A204.1 (cell line): ENCODE measurements around the gene JCAD.
"Not testable (repeated sequence)": the region's sequence is repeated elsewhere in the genome, so short reads cannot be mapped to it uniquely, and the experiment has no call there.

Experiments used
- FAIRE-seq: peaks from 2 replicates; lab custom pipeline; 2012; peaks lifted over from hg19 to GRCh38; lab: Jason Lieb, UNC

Gene JCAD, protein sequence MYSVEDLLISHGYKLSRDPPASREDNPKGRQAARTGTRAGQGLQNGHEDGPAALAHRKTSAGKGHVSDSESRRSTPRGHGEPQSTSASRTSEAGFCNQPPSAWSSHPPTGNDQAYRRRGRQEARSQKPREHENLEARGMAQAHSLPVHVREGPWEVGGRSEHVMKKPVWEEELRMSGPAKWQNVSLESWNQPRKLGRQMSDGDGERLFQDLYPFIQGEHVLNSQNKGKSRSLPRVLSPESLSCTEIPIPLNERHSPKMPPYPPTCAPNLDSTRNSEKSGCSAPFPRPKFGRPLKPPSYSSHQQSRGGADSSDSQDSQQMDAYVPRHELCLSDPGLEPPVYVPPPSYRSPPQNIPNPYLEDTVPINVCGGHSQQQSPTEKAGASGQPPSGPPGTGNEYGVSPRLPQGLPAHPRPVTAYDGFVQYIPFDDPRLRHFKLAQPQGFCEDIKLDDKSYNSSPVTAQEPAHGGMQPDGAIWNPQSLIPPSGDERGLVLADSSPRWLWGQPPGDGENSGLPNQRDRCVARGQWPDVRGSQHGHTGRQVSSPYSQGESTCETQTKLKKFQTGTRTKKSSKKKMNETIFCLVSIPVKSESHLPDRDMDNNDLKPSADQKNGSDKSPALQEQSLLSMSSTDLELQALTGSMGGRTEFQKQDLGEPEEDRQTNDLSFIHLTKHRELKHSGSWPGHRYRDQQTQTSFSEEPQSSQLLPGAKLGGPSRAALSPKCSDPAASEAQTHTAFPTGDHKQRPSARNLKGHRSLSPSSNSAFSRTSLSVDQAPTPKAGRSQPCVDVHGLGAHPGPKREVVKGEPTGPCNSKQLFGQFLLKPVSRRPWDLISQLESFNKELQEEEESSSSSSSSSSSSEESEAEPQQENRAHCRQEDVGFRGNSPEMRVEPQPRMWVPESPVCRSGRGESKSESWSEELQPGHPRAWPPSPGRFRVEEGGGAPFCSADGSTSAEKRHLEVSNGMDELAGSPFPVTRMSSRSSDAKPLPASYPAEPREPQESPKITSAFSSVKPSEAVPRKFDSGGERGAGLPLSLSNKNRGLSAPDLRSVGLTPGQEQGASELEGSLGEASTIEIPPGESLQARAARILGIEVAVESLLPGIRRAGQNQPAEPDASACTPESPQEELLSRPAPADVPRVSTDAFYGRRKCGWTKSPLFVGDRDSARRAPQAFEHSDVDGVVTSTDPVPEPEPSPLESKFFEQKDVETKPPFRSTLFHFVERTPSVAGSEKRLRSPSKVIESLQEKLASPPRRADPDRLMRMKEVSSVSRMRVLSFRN (N-terminal part only)

GRCh38 chr10:30059209-30060107 is at the start of gene JCAD:
JCAD (minus strand) TSS chr10:30059586; CDS start chr10:30047812, 11,774 bp downstream.
- no peak for FAIRE-seq

GRCh38 chr10:30106987-30107386 is 47.6 kb upstream of the JCAD start:
- no peak for FAIRE-seq

DNA sequence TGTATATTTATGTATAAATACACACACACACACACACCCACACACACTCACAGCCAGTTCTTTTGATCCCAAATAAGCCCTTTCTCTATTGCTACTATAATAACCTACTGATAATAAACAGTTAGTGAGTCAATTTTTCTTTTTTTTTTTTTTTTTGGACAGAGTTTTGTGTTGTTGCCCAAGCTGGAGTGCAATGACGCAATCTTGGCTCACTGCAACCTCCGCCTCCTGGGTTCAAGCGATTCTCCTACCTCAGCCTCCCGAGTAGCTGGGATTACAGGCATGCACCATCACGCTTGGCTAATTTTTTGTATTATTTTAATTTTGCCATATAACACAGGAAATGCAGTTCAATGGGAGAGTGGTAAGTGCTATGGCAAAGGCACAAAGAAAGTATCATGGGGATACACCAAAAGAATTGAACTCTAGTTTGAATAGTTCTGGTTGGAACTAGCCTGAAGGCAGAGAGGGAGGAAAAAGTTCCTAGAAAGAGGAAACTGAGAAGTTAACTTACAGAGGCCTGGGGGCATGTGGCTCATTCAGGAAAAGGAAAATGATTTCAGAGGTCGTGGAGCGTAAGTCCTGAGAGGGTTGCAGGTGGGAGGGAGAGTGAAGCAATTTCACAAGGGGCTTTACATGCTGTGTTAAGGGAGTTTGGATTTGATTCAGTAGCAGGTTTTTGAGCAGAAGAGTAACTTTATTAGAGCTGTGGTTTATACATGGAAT is 44.4 kb upstream of the JCAD start:
- no peak for FAIRE-seq

- not testable (repeated sequence) for FAIRE-seq
These were observed 40.3 kb upstream of the JCAD start for GRCh38 chr10:30099706-30100105.

DNA sequence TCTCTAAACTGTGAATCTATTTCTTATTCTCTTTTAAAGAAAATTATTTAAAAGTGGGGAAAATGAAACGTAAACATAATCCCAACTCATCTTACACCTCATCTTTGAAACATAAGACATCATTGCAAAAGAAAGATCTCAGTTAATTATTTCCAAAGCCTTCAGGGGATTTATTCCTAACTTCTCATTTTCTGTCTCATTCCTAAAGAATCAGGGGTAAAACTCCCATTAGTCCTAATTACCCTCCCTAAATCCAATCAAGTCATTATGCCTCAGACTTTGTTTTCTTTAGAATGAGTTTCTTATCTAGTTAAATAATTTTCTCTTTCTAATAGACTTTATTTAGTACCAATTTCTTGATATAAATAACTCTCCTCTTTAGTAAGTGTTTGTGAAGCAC is 39.7 kb upstream of the JCAD start:
- FAIRE-seq, result no peak

DNA sequence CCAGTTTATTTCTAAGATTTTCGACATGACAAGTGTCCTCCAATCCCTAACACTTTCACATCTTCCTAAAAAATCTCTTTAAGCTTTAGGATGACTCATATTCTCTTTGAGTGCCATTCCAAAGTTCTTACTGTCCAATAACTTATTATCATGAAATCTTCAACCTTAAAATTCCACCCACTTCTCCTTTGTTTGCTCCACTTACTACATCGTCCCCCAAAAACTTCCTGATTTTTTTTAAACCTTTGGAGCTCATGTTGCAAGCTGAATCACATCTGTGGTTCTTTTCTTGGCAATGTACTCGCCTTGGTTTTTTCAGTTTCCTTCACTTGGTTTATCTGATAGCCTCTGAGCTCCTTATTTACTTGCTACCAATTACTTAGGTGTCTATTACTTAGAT is 39.2 kb upstream of the JCAD start:
- no peak for FAIRE-seq

DNA sequence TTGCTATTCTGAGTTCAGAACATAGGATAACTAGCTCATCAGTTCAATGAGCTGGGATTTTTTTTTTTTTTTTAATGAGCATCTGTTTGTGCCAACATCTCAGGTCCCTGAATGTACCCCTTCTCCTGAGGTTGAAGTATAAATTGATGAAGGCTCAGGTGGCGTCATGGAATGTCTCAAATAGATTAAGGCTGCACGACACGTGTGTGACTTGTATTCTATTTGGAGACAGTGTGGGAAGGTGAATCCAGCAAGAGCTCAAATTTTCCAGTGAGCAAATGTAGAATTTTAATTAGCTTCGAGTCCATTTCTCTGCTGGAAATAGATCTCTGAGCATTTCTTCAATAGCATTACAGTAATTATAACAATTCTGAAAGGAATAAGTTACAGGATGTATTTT is 37.2 kb upstream of the JCAD start:
- FAIRE-seq, result no peak

DNA sequence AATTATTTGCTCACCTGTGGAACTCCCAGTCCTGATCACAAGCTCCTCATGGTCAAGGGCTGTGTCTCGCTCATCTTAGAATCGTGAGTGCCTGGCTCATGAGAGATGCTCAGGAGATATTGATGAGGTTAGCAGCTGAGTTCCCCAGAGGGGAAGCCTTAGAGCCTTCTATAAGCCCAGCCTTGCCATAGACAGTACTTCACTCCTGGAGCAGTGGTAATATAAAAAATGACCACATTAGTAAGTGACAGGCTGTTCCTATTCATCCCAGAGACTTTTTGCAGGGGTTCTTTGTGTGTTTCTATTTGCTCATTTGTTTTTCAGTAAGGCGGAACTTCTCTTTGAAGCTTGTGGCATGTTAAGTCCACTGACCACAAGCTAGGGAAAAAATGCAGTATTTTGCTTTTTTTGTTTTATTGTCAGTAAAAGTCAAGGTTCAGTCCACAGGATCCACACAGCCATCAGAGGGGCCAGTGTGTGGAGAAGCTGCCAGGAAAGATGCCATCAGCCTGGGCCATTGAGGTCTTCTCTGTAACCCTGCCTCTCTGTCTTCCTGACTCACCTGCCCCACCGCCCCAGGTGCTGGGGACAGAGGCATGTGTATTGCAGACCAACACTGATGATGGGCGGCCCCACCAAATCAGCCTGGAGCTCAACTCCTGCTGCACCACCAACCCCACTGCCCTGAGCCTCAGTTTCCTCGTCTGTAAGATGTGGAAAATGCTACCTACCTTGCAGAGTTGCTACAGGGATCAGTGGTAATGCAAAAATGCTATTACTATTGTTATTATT is 36.4 kb upstream of the JCAD start:
- no peak for FAIRE-seq

DNA sequence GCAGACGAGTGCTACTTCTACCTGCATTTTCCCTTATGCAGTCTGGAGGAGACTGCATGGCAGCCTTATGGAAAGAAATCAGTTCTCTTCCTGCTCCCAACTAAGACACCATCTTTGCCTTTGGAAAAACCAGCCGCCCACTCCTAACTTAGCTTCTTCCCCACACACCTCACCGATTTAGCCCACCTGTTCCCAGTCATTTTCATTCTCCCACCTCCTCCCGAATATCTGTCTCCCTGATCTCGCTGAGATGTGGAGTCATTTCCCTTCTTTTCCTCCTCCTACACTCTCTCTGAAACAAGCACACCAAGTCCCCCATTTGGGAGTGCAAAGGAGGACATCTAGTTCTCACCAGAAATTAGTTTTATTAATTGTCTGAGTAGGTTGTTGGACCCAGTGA is 35.2 kb upstream of the JCAD start:
- no peak for FAIRE-seq

- no peak for FAIRE-seq
These were observed 34.0 kb upstream of the JCAD start for GRCh38 chr10:30093303-30093950.

DNA sequence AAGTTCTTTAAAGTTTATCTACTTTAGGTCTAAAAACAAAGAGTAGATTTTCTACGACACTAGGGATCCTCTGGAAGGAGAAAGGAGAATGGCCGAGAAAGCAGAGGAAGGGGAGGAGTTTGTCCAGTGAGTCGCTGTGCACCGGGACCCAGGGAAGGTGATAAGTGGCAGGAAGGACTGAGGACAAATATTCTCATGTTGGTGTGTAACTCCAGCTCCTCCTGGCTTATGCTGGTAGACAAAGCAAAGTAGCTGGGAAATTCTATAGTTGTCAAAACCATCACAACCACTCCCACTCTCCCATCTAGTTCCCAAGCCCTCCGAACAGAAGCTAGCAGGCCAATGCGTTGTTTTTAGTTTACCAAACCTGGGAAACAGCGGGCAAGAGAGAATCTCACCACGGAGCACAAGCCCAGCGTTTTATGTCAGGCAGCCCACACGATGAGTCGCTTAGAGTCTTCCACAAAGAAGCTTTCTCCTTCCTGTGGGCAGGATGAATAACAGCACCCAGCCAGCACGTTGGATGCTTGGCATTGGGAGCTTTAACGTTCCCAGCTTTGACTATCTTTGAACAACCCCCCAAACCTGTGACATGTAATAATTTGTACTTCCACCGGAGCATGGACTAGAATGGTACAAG is 32.9 kb upstream of the JCAD start:
- FAIRE-seq, result no peak

DNA sequence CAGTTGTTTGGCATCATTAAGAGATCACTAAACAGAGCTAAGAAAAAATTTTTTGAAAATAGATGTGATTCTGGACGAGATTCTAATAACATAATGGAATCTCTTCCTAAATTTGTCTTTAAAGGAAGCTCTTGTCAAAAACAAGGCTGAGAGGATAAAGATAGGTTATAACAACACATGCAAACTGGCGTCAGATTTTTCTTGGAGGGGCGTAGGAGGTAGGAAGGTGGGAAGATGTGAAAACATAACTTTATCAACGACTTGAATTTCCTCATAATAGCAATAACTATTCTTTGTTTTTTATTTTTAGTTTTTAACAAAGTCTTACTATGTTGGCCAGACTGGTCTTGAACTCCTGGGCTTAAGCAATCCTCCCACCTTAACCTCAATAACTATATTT is 31.8 kb upstream of the JCAD start:
- FAIRE-seq, result no peak

DNA sequence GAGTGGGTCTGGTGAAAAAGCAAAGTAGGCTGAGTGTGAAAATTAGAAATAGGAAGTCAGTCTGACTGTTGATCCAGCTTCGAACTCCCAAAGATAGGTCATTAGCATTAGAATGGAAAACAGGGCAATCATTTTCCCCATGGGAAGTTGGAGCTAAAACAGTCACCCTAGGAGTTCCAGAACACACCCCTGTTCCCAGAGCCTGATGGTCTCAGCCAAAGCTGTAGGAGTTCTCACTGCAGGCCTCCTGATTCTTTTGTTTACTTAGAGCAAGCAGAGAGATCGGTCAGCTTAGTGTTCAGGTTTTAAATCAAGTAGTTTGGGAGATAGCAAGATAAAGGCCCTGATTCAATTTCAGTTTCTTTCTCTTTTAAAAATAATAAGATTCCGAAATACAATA is 28.8 kb upstream of the JCAD start:
- FAIRE-seq, result no peak

- no peak for FAIRE-seq
These were observed 24.5 kb upstream of the JCAD start for GRCh38 chr10:30083934-30084333.

GRCh38 chr10:30081182-30081581 is 21.8 kb upstream of the JCAD start:
- FAIRE-seq, result no peak

GRCh38 chr10:30080161-30080560 is 20.8 kb upstream of the JCAD start:
- FAIRE-seq, result no peak

DNA sequence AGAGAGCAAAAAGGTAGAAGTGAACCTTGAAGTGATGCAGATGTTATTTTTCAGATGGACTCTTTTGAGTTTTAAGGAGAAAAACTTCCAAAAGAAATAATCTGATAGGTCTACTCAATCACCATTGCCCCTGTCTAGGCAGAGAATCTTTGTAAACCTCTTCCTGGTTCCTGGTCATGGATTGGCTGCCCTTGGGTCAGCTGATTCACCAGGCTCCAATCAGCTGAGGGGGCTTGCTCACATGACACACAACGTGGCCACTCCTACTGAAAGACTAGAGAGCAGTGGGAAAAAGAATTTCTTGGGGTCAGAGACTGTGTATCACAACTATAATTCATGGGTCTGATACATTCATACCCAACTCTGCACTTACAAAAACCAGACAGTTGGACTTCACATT is 20.0 kb upstream of the JCAD start:
- no peak for FAIRE-seq

DNA sequence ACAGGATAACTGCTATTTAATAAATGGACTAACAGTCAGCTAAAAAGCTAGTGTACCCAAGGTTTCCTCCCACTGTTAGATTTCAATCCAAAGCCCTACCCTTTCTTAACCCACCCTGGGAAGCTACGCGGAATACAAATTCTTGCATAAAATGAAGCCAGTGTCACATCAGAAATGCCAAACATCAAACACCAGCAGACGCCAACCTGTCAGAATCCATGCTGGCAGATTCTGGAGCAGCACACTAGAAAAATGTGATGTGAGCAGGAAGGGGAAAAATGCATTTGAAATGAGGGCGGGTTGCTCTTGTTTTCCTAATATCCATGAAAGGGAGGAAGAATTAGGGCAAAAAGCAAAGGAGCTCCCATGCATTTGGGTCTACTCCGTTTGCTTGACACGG is 16.1 kb upstream of the JCAD start:
- FAIRE-seq, result no peak

DNA sequence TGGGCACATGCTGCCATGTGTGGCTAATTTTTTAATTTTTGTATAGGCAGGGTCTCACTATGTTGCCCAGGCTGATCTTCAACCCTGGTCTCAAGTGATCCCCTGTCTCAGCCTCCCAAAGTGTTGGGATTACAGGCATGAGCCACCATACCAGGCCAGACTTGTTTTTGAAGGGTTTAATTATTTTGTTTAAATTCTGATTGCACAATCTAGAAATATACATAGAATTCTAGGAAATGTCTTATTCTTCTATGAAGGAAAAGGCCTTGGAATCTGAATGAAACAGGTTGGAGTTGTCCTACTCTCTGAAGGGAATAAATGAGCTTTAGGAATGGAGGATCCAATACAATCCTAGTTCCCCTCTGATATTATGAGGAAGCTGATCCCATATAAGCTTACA is 15.5 kb upstream of the JCAD start:
- FAIRE-seq, result no peak
